ENCODE results near the gene NARF.
"Not testable (repeated sequence)": the region's sequence is repeated elsewhere in the genome, so short reads cannot be mapped to it uniquely, and the experiment has no call there.

NARF gene

DNA sequence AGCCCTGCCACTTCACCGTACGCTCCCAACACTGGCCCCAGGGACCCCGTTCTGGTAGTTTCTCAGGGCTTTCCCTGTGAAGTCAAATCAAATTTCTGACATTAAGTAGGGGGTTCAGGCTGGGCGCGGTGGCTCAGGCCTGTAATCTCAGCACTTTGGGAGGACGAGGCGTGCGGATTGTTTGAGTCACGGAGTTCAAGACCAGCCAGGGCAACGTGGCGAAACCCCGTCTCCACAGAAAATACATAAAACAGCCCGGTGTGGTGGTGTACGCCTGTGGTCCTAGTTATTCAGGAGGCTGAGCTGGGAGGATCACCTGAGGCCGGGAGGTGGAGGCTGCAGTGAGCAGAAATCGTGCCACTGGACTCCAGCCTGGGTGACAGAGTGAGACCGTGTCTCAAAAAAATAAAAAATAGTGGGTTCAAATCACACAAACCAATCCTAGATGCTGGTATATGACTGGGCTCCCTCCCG is 8.6 kb upstream of the NARF start:
- H3K27ac Mint-ChIP-seq = peak overlapping the region; percentile 97
- H3K36me3 Mint-ChIP-seq (ENCODE audit: low read depth) = peaks cover 25% of the 10 kb centered on the region
- H3K4me1 Mint-ChIP-seq (ENCODE audit: low read depth) = peaks cover 49% of the 10 kb centered on the region
- H3K4me3 Mint-ChIP-seq = peak overlapping the region; percentile 96
- H3K9me3 Mint-ChIP-seq = no peaks in the 10 kb centered on the region
- H3K27me3 Mint-ChIP-seq = no peaks in the 10 kb centered on the region

DNA sequence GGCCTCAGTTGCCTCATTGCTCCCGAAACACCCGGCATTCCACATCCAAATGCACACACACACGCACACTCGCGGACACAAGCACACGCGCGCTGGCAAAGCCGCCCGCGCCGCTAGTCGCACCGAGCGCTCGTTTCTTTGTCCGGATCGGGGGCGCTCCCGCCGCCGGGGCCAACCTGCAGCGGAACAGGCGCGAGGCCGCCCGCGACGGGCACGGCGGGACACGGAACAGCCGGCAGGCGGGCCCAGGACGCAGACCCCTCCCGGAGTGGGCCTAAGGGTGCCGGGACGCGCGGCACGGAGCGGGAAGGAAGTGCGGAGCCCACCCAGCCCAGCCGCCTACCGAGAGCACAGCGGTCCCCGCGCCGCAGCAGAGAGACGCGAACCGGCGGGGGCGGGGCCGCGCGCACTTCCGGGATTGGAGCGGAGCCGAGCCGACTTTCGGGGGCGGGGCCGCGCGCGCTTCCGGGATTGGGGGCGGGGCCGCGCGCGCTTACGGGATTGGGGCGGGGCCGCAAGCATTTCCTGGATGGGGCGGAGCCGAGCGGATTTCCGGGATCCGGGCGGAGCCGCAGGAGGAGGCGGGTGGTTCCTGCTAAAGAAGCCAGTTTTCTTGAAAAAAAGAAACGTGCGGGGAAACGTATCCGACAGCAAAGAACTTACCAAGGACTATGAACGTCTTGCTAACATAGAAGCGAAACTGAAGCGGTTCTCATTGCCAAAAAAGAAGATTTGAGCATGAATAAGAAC is 8.0 kb upstream of the NARF start, which contains the start of gene CYBC1:
Gene CYBC1 (minus strand): TSS at position 396 of the 750 bp plus-strand sequence. CDS start 1,498 bp downstream, outside the sequence.
- H3K4me3 Mint-ChIP-seq = peak within 1 kb of the TSS; percentile 96
- H3K27ac Mint-ChIP-seq = peak within 1 kb of the TSS; percentile 97
- H3K4me1 Mint-ChIP-seq (ENCODE audit: low read depth) = peaks cover 49% of the 10 kb centered on the region
- no peaks in the 10 kb centered on the region for H3K9me3 Mint-ChIP-seq
- peaks cover 25% of the 10 kb centered on the region for H3K36me3 Mint-ChIP-seq (ENCODE audit: low read depth)
- no peaks in the 10 kb centered on the region for H3K27me3 Mint-ChIP-seq

DNA sequence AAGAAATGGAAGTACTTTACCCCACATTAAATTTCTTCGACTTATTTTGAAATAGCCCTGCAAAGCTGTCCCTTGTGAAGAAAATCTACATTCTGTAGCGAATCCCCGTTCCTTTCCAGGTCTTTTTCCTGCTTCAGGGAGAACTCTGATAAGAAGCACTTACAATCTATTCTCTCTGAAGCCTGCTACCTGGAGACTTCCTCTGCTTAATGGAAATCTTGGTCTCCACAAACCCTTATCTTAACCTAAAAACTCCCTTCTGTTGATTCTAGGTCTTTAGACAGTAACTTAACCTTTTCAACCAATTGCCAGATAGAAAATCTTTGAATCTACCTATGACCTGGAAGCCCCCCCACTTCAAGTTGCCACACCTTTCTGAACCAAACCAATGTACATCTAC is 6.4 kb upstream of the NARF start:
- H3K36me3 Mint-ChIP-seq (ENCODE audit: low read depth) = peaks cover 12% of the 10 kb centered on the region
- H3K9me3 Mint-ChIP-seq = no peaks in the 10 kb centered on the region
- H3K27me3 Mint-ChIP-seq = no peaks in the 10 kb centered on the region
- H3K27ac Mint-ChIP-seq = peak overlapping the region; percentile 67
- peak overlapping the region; percentile 21 for H3K4me3 Mint-ChIP-seq
- peaks cover 45% of the 10 kb centered on the region for H3K4me1 Mint-ChIP-seq (ENCODE audit: low read depth)

- H3K4me3 Mint-ChIP-seq; H3K9me3 Mint-ChIP-seq; H3K36me3 Mint-ChIP-seq (ENCODE audit: low read depth); H3K27me3 Mint-ChIP-seq; H3K27ac Mint-ChIP-seq: not testable (repeated sequence)
- H3K4me1 Mint-ChIP-seq (ENCODE audit: low read depth) = peaks cover 45% of the 10 kb centered on the region
Measured at GRCh38 chr17:82453151-82453550, 5.4 kb upstream of the NARF start.

GRCh38 chr17:82453706-82454105 is 4.8 kb upstream of the NARF start:
- not testable (repeated sequence) for H3K27me3 Mint-ChIP-seq; H3K4me3 Mint-ChIP-seq; H3K36me3 Mint-ChIP-seq (ENCODE audit: low read depth); H3K27ac Mint-ChIP-seq; H3K9me3 Mint-ChIP-seq
- H3K4me1 Mint-ChIP-seq (ENCODE audit: low read depth) = peaks cover 44% of the 10 kb centered on the region

DNA sequence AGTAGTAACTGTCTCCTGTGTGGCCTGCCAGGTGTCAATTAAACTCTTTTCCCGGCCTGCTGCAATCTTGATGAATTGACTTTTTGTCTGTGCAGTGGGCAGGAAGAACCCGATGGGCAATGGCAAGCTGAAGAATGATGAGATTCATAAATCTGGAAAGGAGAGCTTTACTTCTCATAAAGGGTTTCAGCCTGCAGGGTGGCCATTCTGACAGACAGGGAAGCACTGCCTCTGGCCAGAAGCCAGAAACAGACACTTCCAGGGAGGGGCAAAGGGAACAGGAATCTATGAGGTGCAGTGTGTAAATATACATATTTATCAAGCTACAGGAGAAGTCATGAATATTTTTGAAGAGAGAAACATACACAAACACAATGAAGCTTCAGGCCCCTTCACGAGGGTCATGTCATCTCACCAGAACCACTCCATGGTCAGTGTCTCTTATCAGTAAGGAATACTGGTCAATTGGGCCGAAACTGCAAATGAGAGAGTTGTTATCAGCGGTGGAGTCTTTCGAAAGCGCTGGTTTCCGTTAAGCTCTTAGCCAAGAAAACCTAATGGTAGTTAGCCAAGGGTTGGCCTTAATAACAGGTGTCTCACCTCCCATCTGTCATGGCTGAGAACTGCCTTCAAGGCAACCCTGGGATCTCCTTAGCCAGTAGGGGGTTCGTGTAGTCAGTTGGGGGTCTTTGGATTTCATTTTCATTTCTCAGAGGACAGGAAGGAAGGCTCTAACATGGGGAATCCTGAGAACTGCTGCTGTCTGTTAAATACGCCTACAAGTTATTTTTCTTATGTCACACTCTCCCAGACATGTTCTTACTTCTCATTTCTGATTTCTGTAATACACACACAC is 1.2 kb upstream of the NARF start:
- H3K36me3 Mint-ChIP-seq (ENCODE audit: low read depth) = peaks cover 5% of the 10 kb centered on the region
- H3K4me1 Mint-ChIP-seq (ENCODE audit: low read depth) = peaks cover 29% of the 10 kb centered on the region
- no peaks in the 10 kb centered on the region for H3K9me3 Mint-ChIP-seq
- H3K27me3 Mint-ChIP-seq = no peaks in the 10 kb centered on the region
- H3K27ac Mint-ChIP-seq = peak overlapping the region; percentile 94
- H3K4me3 Mint-ChIP-seq = peak overlapping the region; percentile 85

DNA sequence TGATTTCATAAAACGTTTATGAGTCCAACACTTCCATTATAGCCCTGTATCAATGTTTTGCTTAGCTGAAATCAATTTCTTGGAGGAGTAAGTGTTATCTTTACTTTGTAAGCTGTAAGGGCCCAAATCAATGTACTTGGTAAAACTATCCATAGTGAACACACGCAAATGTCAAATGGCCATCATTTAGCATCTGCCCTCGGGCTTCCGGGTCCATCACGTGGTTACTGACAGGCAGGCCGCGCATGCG is 687 bp upstream of the NARF start:
- Mint-ChIP-seq H3K36me3 (ENCODE audit: low read depth) (peaks cover 11% of the 10 kb centered on the region), H3K27ac (peak overlapping the region; percentile 94), H3K9me3 (no peaks in the 10 kb centered on the region), H3K4me3 (peak overlapping the region; percentile 85), H3K27me3 (no peaks in the 10 kb centered on the region), H3K4me1 (ENCODE audit: low read depth) (peaks cover 26% of the 10 kb centered on the region)

DNA sequence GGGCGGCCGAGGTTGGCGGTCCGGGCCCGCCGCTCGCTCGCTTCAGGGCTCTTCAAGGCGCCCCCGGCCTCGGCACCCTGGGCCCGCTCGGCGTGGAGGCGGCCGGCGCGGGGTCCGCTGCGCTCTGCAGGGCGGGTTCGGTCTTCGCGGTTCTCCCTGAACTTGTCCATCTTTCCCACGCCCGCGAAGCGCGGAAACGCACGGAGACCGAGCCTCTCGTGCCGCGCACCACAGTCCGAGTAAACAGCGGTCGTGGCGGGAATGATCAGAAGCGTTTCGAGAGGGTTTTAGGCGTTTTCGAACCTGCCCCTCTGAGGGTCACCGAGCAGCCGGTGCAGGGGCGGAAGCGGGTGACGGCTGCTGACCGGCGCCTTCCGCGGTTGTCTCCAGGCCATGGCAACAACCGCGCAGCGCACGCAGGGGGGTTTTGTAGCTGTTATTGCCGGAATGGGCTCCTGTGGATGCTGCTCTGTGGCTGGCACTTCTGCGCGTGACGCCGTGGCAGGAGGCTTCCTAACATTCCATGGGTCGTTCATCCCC is 414 bp downstream of the NARF start:
- H3K36me3 Mint-ChIP-seq (ENCODE audit: low read depth) = peaks cover 16% of the 10 kb centered on the region
- peak overlapping the region; percentile 85 for H3K4me3 Mint-ChIP-seq
- H3K27ac Mint-ChIP-seq = peak overlapping the region; percentile 40
- no peaks in the 10 kb centered on the region for H3K9me3 Mint-ChIP-seq
- H3K4me1 Mint-ChIP-seq (ENCODE audit: low read depth) = peaks cover 26% of the 10 kb centered on the region
- no peaks in the 10 kb centered on the region for H3K27me3 Mint-ChIP-seq

GRCh38 chr17:82459936-82460335 is 1.4 kb downstream of the NARF start:
- H3K27me3 Mint-ChIP-seq, H3K9me3 Mint-ChIP-seq, H3K27ac Mint-ChIP-seq: not testable (repeated sequence)
- H3K4me1 Mint-ChIP-seq (ENCODE audit: low read depth) = peaks cover 26% of the 10 kb centered on the region
- peaks cover 26% of the 10 kb centered on the region for H3K36me3 Mint-ChIP-seq (ENCODE audit: low read depth)
- peak overlapping the region; percentile 5 for H3K4me3 Mint-ChIP-seq

DNA sequence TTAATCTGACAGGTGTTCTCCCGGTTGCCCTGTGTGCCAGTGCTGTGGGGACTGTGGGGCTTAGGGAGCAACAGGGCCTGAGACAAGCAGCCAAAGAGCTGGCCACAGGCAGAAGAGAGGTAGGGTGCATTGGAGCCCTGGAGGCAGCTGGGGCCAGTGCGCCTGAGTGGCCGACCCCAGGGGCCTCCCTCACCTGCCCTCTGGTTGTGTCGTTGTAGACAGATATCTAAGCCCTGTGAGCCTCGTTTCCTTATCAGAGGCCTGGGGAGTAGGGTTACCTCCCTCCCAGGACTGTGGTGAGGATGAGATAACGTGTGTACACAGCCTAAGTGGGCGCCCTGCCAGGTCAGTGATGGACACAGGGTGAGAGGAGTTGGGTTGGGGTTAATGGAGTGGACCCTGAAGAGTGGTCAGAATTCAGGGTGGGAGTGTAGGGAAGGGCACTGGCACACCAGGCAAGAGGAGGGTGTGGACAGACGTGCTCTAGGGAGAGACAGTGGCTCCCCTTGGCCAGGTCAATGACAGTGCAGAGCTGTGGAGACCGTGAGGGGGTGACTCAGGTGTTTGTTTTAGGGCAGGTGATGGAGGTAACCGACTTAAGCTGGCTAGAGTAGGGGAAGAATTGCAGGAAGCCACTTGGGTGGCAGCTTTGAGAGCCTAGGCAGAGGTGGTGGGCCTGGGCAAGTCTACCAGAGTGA is 3.4 kb downstream of the NARF start:
- Mint-ChIP-seq H3K4me3 (no peak overlapping the region), H3K9me3 (no peaks in the 10 kb centered on the region), H3K27ac (no peak overlapping the region), H3K36me3 (ENCODE audit: low read depth) (peaks cover 41% of the 10 kb centered on the region), H3K4me1 (ENCODE audit: low read depth) (peaks cover 21% of the 10 kb centered on the region), H3K27me3 (no peaks in the 10 kb centered on the region)

DNA sequence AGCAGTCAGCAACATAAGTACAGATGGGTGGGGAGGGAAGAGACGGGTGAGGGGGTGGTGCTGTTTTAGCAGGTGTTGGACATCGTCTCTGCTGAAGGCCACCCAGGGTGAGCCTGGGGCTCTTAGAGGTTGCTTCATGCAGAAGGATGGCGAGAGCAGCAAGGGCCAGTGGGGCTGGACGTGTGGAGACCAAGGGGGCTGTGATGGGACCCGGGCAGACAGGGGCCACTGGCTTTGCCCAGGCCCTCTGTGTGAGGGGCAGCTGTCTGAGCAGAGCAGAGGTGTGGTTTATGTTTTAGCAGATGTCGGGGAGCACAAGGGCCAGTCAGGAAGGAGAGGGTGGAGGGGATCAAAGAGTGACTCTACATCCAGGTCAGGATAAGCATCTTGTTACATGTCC is 4.8 kb downstream of the NARF start:
- Mint-ChIP-seq H3K4me1 (ENCODE audit: low read depth) (peaks cover 10% of the 10 kb centered on the region), H3K27ac (no peak overlapping the region), H3K4me3 (no peak overlapping the region), H3K27me3 (no peaks in the 10 kb centered on the region), H3K9me3 (no peaks in the 10 kb centered on the region), H3K36me3 (ENCODE audit: low read depth) (peaks cover 43% of the 10 kb centered on the region)

DNA sequence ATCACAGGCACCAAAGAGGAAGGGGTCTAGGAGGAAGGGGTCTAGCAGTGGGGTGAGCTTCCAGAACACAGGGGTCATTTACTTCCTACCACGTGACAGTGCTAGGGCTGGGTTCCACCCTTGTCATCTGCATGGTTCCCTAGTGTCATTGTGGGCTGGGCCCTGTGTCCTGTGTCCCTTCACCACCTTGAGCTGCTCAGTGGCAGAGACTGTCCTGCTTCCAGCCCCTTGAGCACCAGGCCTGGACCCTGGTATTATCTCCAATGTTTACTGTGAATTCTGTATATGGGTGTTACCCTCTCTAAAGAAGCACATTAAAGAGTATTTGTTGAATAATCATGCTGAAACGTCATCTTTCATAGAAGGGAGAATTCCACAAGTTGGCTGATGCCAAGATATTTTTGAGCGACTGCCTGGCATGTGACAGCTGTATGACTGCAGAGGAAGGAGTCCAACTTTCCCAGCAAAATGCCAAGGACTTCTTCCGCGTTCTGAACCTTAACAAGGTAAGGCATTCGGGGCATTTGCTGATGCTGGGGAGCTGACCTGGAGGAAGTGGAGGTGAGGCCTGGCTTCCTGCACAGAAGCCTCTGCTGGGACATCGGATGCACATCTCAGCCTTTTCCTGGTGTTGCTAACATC is 5.5 kb downstream of the NARF start:
- Mint-ChIP-seq H3K36me3 (ENCODE audit: low read depth) (peaks cover 49% of the 10 kb centered on the region), H3K27ac (no peak overlapping the region), H3K9me3 (no peaks in the 10 kb centered on the region), H3K4me1 (ENCODE audit: low read depth) (peaks cover 9% of the 10 kb centered on the region), H3K4me3 (no peak overlapping the region), H3K27me3 (no peaks in the 10 kb centered on the region)

DNA sequence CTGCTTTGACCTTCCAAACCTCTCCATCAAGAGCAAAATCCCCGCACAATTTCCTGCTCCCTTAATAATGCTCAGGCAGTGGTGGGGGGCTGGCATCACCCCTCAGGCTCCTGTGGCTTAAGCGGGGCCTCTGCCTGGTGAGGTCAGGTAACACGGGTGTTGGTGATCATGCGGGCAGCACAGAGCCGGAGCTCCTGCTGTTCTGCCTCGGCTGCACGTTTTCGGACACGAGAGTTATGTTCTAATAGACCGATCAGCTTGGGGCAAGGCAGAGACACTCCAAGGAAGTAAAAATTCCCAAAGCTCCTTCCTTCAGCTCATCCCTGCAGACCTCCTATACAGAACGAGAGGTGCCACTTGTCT is 6.0 kb downstream of the NARF start:
- Mint-ChIP-seq H3K4me3 (no peak overlapping the region), H3K27me3 (no peaks in the 10 kb centered on the region), H3K36me3 (ENCODE audit: low read depth) (peaks cover 53% of the 10 kb centered on the region), H3K4me1 (ENCODE audit: low read depth) (peaks cover 4% of the 10 kb centered on the region), H3K9me3 (no peaks in the 10 kb centered on the region), H3K27ac (no peak overlapping the region)

DNA sequence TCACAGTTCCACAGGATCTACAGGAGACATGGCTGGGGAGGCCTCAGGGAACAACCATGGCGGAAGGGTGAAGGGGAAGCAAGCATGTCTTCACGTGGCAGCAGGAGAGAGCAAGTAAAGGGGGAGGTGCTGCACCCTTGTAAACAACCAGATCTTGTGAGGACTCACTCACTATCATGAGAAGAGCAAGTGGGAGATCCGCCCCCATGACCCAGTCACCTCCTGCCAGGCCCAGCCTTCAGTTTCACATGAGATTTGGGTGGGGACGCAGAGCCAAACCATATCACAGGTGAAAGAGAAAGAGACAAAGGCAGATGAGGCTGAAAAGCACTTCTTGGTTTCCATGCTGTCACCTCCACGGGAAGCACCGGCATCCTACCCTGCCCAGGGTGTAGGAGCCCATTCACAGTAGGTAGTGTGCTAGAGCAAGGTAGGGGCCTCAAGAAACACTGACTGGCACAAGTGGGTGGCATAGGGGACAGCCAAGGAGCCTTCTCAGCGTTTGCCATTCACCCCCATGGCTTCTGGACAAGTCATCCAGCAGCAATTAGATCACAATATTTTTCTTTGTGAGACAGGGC is 6.6 kb downstream of the NARF start:
- no peaks in the 10 kb centered on the region for H3K4me1 Mint-ChIP-seq (ENCODE audit: low read depth)

More for the DNA sequence above, 6.6 kb downstream of the NARF start:
- H3K27ac Mint-ChIP-seq = no peak overlapping the region
- H3K9me3 Mint-ChIP-seq = no peaks in the 10 kb centered on the region
- no peaks in the 10 kb centered on the region for H3K27me3 Mint-ChIP-seq
- H3K36me3 Mint-ChIP-seq (ENCODE audit: low read depth) = peaks cover 57% of the 10 kb centered on the region
- H3K4me3 Mint-ChIP-seq = no peak overlapping the region

All from stimulated activated naive CD8-positive, alpha-beta T cell treated with anti-CD3 and anti-CD28 coated beads, Interleukin-15, Interleukin-2, amounts not matched to agents 100 ng/mL and 50 ng/mL, for 24 hours (primary cell).